Left ventricle myocardium inferior (tissue), 1 donor: ENCODE measurements around the gene HAGHL. TPM values are rescaled to one million over a fixed set of nuclear protein-coding genes. Genes with fewer than 3 reads are reported as not detected.

ENCODE experiments used
- DNase-seq: peaks from one replicate; pipeline ENCODE4 v3.0.0-alpha.2; 2020
- H3K27ac ChIP-seq: fragments of 200-600 bp; replicated peaks from 2 replicates; pipeline ENCODE4 v1.8.0; 2021
- H3K27me3 ChIP-seq: fragments of 200-600 bp; 2 replicates; pipeline ENCODE4 v1.8.0; 2021; ENCODE audit warnings: low read depth
- H3K36me3 ChIP-seq: fragments of 200-600 bp; 2 replicates; pipeline ENCODE4 v1.8.0; 2021
- H3K4me1 ChIP-seq: fragments of 200-600 bp; 2 replicates; pipeline ENCODE4 v1.8.0; 2021
- H3K4me3 ChIP-seq: fragments of 200-600 bp; 2 replicates; pipeline ENCODE4 v1.8.0; 2021; ENCODE audit warnings: mild to moderate bottlenecking, moderate library complexity
- H3K9me3 ChIP-seq: fragments of 200-600 bp; replicated peaks from 2 replicates; pipeline ENCODE4 v1.8.0; 2021
- CTCF ChIP-seq: fragments of 200-600 bp; IDR thresholded peaks from 2 replicates; pipeline ENCODE4 v1.8.0; 2021; ENCODE audit warnings: antibody characterized with exemption, mild to moderate bottlenecking, borderline replicate concordance
- intact Hi-C: fragments of 100-400 bp; cut with micrococcal nuclease; formaldehyde crosslinking; loops from one replicate; pipeline ENCODE4 v1.11.0; 2022
- total RNA-seq: library from RNA; stranded (reverse); fragmentation: NEBNext Ultra II Directional; extraction: Animal tissue kit (Norgen Biotek cat#: 25700); gene quantifications from one replicate; pipeline ENCODE4 v1.2.1, GENCODE V29; 2021
- donor health status: DM: no; HTN: yes; CAD: no; lungs with severe emphysema.

The HAGHL gene
- total RNA-seq, 1 donor from 2014 or later, result 12.0 TPM

GRCh38 chr16:693364-693763, 33.5 kb upstream of the HAGHL start:
- Histone ChIP-seq H3K9me3 (no peaks in the 10 kb centered on the region), H3K4me3 (no peak overlapping the region), H3K27me3 (peaks cover 74% of the 10 kb centered on the region), H3K4me1 (peaks cover 48% of the 10 kb centered on the region), H3K36me3 (no peaks in the 10 kb centered on the region), H3K27ac (no peak overlapping the region)
- DNase-seq, result no peak
- TF ChIP-seq CTCF, result no peak
- intact Hi-C loops, result no loop called here

GRCh38 chr16:693766-694165, 33.1 kb upstream of the HAGHL start:
- H3K27me3 ChIP-seq, result peaks cover 78% of the 10 kb centered on the region
- intact Hi-C loops, result no loop called here
- DNase-seq, result no peak
- no peaks in the 10 kb centered on the region for H3K36me3 ChIP-seq
- H3K27ac ChIP-seq, result no peak overlapping the region
- no peak for TF ChIP-seq CTCF
- H3K4me1 ChIP-seq, result peaks cover 44% of the 10 kb centered on the region
- H3K9me3 ChIP-seq, result no peaks in the 10 kb centered on the region
- peak overlapping the region; percentile 23 for H3K4me3 ChIP-seq

- H3K4me3 ChIP-seq, result peak overlapping the region; percentile 23
- peaks cover 39% of the 10 kb centered on the region for H3K4me1 ChIP-seq
These were observed 32.6 kb upstream of the HAGHL start for GRCh38 chr16:694187-694862.

GRCh38 chr16:694863-695354, 32.0 kb upstream of the HAGHL start:
- H3K36me3 ChIP-seq, result no peaks in the 10 kb centered on the region
- H3K27ac ChIP-seq, result no peak overlapping the region
- H3K9me3 ChIP-seq, result no peaks in the 10 kb centered on the region
- peaks cover 33% of the 10 kb centered on the region for H3K4me1 ChIP-seq
- H3K4me3 ChIP-seq, result peak overlapping the region; percentile 23
- intact Hi-C loops, result no loop called here
- no peak for DNase-seq
- TF ChIP-seq CTCF, result no peak
- peaks cover 89% of the 10 kb centered on the region for H3K27me3 ChIP-seq

More at GRCh38 chr16:694187-694862, 32.6 kb upstream of the HAGHL start:
- intact Hi-C loops, result no loop called here
- no peak for TF ChIP-seq CTCF
- Histone ChIP-seq H3K36me3 (no peaks in the 10 kb centered on the region), H3K27me3 (peaks cover 83% of the 10 kb centered on the region), H3K27ac (no peak overlapping the region), H3K9me3 (no peaks in the 10 kb centered on the region)
- DNase-seq, result no peak

- Histone ChIP-seq H3K36me3 (no peaks in the 10 kb centered on the region), H3K4me1 (peaks cover 32% of the 10 kb centered on the region), H3K9me3 (no peaks in the 10 kb centered on the region), H3K27ac (no peak overlapping the region), H3K27me3 (peaks cover 95% of the 10 kb centered on the region), H3K4me3 (peak overlapping the region; percentile 40)
- no peak for TF ChIP-seq CTCF
- intact Hi-C loops, result no loop called here
- no peak for DNase-seq
These were observed 31.4 kb upstream of the HAGHL start for GRCh38 chr16:695355-696089.
